IMR-90 (cell line): Measurements from ENCODE around the gene LARP7. TPM values are rescaled to one million over a fixed set of nuclear protein-coding genes. Genes with fewer than 3 reads are reported as not detected.

ENCODE experiments used
- ATAC-seq: fragments of 200-7000 bp; cut with Tn5 transposase; 2 replicates; pipeline ENCODE4 v1.9.1; 2020; ENCODE audit warnings: low read depth, mild to moderate bottlenecking, moderate library complexity
- BruUV-seq: library from RNA; stranded (reverse); fragments of 400-500 nt; replicated peaks from 2 replicates; lab custom pipeline; 2021; lab: Mats Ljungman, UMichigan
- CTCF ChIA-PET: fragments of 300-600 bp; formaldehyde crosslinking; extraction: SDS; loops from one replicate; lab custom pipeline; 2021; ENCODE audit warnings: antibody characterized with exemption; lab: Yijun Ruan, JAX
- POLR2A ChIA-PET: fragments of 300-600 bp; sonication (Branson Sonifier 250); formaldehyde crosslinking; loops from one replicate; lab custom pipeline; 2022; ENCODE audit warnings: antibody characterized with exemption; ENCODE audit not compliant: unreplicated experiment; lab: Charles Lee
- DNase-seq: peaks from one replicate; pipeline ENCODE4 v3.0.0; 2013
- H2AFZ ChIP-seq: replicated peaks from 2 replicates; pipeline ENCODE3; 2013; ENCODE audit warnings: low read length, mild to moderate bottlenecking; ENCODE audit not compliant: poor library complexity
- H2AK5ac ChIP-seq: 2 replicates; pipeline ENCODE4 v1.6.1; 2013; ENCODE audit warnings: low read depth, low read length, inconsistent platforms
- H2AK9ac ChIP-seq: replicated peaks from 2 replicates; pipeline ENCODE3; 2013; ENCODE audit warnings: mild to moderate bottlenecking, low read depth, low read length, moderate library complexity; ENCODE audit not compliant: poor library complexity
- H2BK120ac ChIP-seq: 2 replicates; pipeline ENCODE4 v1.6.1; 2013; ENCODE audit warnings: low read depth, low read length, inconsistent platforms
- H2BK15ac ChIP-seq: 3 replicates; pipeline ENCODE4 v1.6.1; 2013; ENCODE audit warnings: low read depth, low read length, inconsistent platforms
- H2BK20ac ChIP-seq: 2 replicates; pipeline ENCODE4 v1.6.1; 2013; ENCODE audit warnings: low read depth, mild to moderate bottlenecking, inconsistent platforms, low read length, moderate library complexity
- H2BK5ac ChIP-seq: 2 replicates; pipeline ENCODE4 v1.6.1; 2013; ENCODE audit warnings: mild to moderate bottlenecking, low read depth, low read length, inconsistent platforms; ENCODE audit not compliant: poor library complexity, severe bottlenecking
- H3K14ac ChIP-seq: replicated peaks from 2 replicates; pipeline ENCODE4 v1.6.1; 2013; ENCODE audit warnings: low read depth, low read length, inconsistent platforms
- H3K18ac ChIP-seq: 2 replicates; pipeline ENCODE4 v1.6.1; 2013; ENCODE audit warnings: low read depth, low read length, control low read depth
- H3K23ac ChIP-seq: 2 replicates; pipeline ENCODE4 v1.6.1; 2013; ENCODE audit warnings: low read depth, low read length, inconsistent platforms
- H3K27ac ChIP-seq: 2 replicates; pipeline ENCODE4 v1.5.1; 2013; ENCODE audit warnings: mild to moderate bottlenecking, control low read depth, low read length; ENCODE audit not compliant: insufficient read depth
- H3K27me3 ChIP-seq: 2 replicates; pipeline ENCODE4 v1.6.1; 2013; ENCODE audit warnings: low read length; ENCODE audit not compliant: control insufficient read depth, insufficient read depth
- H3K36me3 ChIP-seq: 2 replicates; pipeline ENCODE4 v1.6.1; 2013; ENCODE audit warnings: low read length, mixed read lengths; ENCODE audit not compliant: control insufficient read depth, insufficient read depth
- H3K4ac ChIP-seq: 2 replicates; pipeline ENCODE4 v1.6.1; 2013; ENCODE audit warnings: low read depth, low read length, inconsistent platforms
- H3K4me1 ChIP-seq: 2 replicates; pipeline ENCODE4 v1.6.1; 2013; ENCODE audit warnings: low read length, mixed read lengths; ENCODE audit not compliant: control insufficient read depth, insufficient read depth
- H3K4me2 ChIP-seq: 2 replicates; pipeline ENCODE4 v1.6.1; 2013; ENCODE audit warnings: low read depth, mild to moderate bottlenecking, control low read depth, low read length, moderate library complexity
- H3K4me3 ChIP-seq: 2 replicates; pipeline ENCODE4 v1.5.1; 2013; ENCODE audit warnings: low read depth, mild to moderate bottlenecking, control low read depth, low read length, moderate library complexity; ENCODE audit not compliant: insufficient read depth
- H3K56ac ChIP-seq: 2 replicates; pipeline ENCODE4 v1.6.1; 2013; ENCODE audit warnings: low read length, inconsistent platforms; ENCODE audit not compliant: insufficient read depth; ENCODE audit errors: extremely low read depth
- H3K79me1 ChIP-seq, 2 experiments: 2 replicates each; pipeline ENCODE4 v1.6.1; 2013; ENCODE audit warnings: low read length in 2 of 2, inconsistent platforms in 1 of 2, low read depth in 1 of 2
- H3K9ac ChIP-seq: 2 replicates; pipeline ENCODE4 v1.6.1; 2013; ENCODE audit warnings: low read depth, low read length, control low read depth
- H3K9me1 ChIP-seq: 2 replicates; pipeline ENCODE4 v1.6.1; 2013; ENCODE audit warnings: low read length, inconsistent platforms; ENCODE audit not compliant: insufficient read depth
- H3K9me3 ChIP-seq: 2 replicates; pipeline ENCODE4 v1.6.1; 2013; ENCODE audit warnings: low read length; ENCODE audit not compliant: control insufficient read depth, insufficient read depth
- H4K20me1 ChIP-seq: 2 replicates; pipeline ENCODE4 v1.6.1; 2013; ENCODE audit warnings: low read length, inconsistent platforms; ENCODE audit not compliant: insufficient read depth
- H4K5ac ChIP-seq: 2 replicates; pipeline ENCODE4 v1.6.1; 2013; ENCODE audit warnings: mild to moderate bottlenecking, low read depth, low read length, control low read depth
- H4K8ac ChIP-seq, 2 experiments: 2 replicates each; pipeline ENCODE4 v1.6.1; 2013; ENCODE audit warnings: low read depth in 2 of 2, low read length in 2 of 2, control low read depth in 1 of 2, inconsistent platforms in 1 of 2
- H4K91ac ChIP-seq: 2 replicates; pipeline ENCODE4 v1.6.1; 2013; ENCODE audit warnings: low read depth, low read length, inconsistent platforms; ENCODE audit not compliant: insufficient read depth
- BHLHE40 ChIP-seq: fragments of 150-350 bp; IDR thresholded peaks from 2 replicates; pipeline ENCODE4 v1.6.1; 2016; ENCODE audit warnings: mild to moderate bottlenecking, low read depth, low read length
- CEBPB ChIP-seq: IDR thresholded peaks from 2 replicates; pipeline ENCODE4 v1.6.1; 2012; ENCODE audit warnings: low read depth, low read length, improper control_type of control experiment
- CHD1 ChIP-seq: IDR thresholded peaks from 2 replicates; pipeline ENCODE4 v1.6.1; 2012; ENCODE audit warnings: low read depth, low read length, improper control_type of control experiment
- CTCF ChIP-seq: conservative IDR thresholded peaks from 2 replicates; pipeline ENCODE4 v1.5.1; 2012; ENCODE audit warnings: mild to moderate bottlenecking, low read depth, low read length, improper control_type of control experiment
- ELK1 ChIP-seq: fragments of 150-350 bp; IDR thresholded peaks from 2 replicates; pipeline ENCODE4 v1.6.1; 2016; ENCODE audit warnings: low read depth, mild to moderate bottlenecking, low read length, moderate library complexity, borderline replicate concordance
- FOS ChIP-seq: fragments of 150-350 bp; IDR thresholded peaks from 2 replicates; pipeline ENCODE4 v1.6.1; 2016; ENCODE audit warnings: low read depth, low read length
- MAFK ChIP-seq: IDR thresholded peaks from 2 replicates; pipeline ENCODE4 v1.6.1; 2012; ENCODE audit warnings: low read depth, low read length, improper control_type of control experiment
- MAZ ChIP-seq: IDR thresholded peaks from 2 replicates; pipeline ENCODE4 v1.6.1; 2012; ENCODE audit warnings: low read depth, mild to moderate bottlenecking, low read length, improper control_type of control experiment, moderate library complexity, borderline replicate concordance
- MXI1 ChIP-seq: IDR thresholded peaks from 2 replicates; pipeline ENCODE4 v1.6.1; 2012; ENCODE audit warnings: low read depth, mild to moderate bottlenecking, low read length, moderate library complexity, borderline replicate concordance
- NFE2L2 ChIP-seq: fragments of 150-350 bp; IDR thresholded peaks from 2 replicates; pipeline ENCODE4 v1.6.1; 2016; ENCODE audit warnings: low read depth, mild to moderate bottlenecking, low read length
- POLR2A ChIP-seq: IDR thresholded peaks from 2 replicates; pipeline ENCODE4 v1.6.1; 2012; ENCODE audit warnings: mild to moderate bottlenecking, low read depth, low read length
- RAD21 ChIP-seq: IDR thresholded peaks from 2 replicates; pipeline ENCODE4 v1.6.1; 2012; ENCODE audit warnings: low read length, improper control_type of control experiment
- RCOR1 ChIP-seq: IDR thresholded peaks from 2 replicates; pipeline ENCODE4 v1.6.1; 2012; ENCODE audit warnings: mild to moderate bottlenecking, low read length, improper control_type of control experiment; ENCODE audit not compliant: insufficient replicate concordance
- RFX5 ChIP-seq: IDR thresholded peaks from 2 replicates; pipeline ENCODE4 v1.8.0; 2012; ENCODE audit warnings: low read depth, mild to moderate bottlenecking, low read length, moderate library complexity
- SMC3 ChIP-seq: fragments of 150-350 bp; IDR thresholded peaks from 2 replicates; pipeline ENCODE4 v1.6.1; 2016; ENCODE audit warnings: low read depth, mild to moderate bottlenecking, antibody characterized with exemption, low read length, moderate library complexity
- USF2 ChIP-seq: fragments of 150-350 bp; IDR thresholded peaks from 2 replicates; pipeline ENCODE4 v1.6.1; 2017; ENCODE audit warnings: mild to moderate bottlenecking, antibody characterized with exemption, low read length, low read depth
- WGBS, 2 experiments: methylation state at CpG; one replicate each; pipeline versions ENCODE4 v1.1.5 to v1.1.7; 2013; ENCODE audit warnings: missing lambda C conversion rate in 2 of 2; ENCODE audit not compliant: insufficient read length in 1 of 2; ENCODE audit errors: extremely low coverage in 2 of 2; 5-methylcytosine and 5-hydroxymethylcytosine counted together
- dilution Hi-C: fragments of 300-500 bp; cut with HindIII; formaldehyde crosslinking; loops from one replicate; pipeline ENCODE4 v1.14.3; 2018; ENCODE audit warnings: low sequenced_read_pairs; ENCODE audit not compliant: unreplicated experiment
- in situ Hi-C: fragments of 300-500 bp; cut with MboI; formaldehyde crosslinking; loops from 3 replicates; pipeline ENCODE4 v1.14.3; 2019; ENCODE audit warnings: low sequenced_read_pairs, inconsistent platforms, mixed read lengths
- intact Hi-C: fragments of 100-400 bp; cut with micrococcal nuclease; formaldehyde crosslinking; loops from 2 replicates; pipeline ENCODE4 v1.10.0; 2022
- polyA plus RNA-seq, 3 experiments: library from polyadenylated mRNA; depleted of rRNA; stranded (reverse); fragments of >200 nt; gene quantifications; 2 replicates each; pipeline ENCODE4 v1.2.3, GENCODE V29; 2012; ENCODE audit warnings: low replicate concordance in 1 of 3
- total RNA-seq: library from RNA; depleted of rRNA; stranded (reverse); fragments of >200 nt; gene quantifications from 2 replicates; pipeline ENCODE4 v1.2.3, GENCODE V29; 2012

Gene LARP7
- total and polyA plus RNA-seq, 2 of the 4 experiments (the other 2 are of a cell fraction): 5.9 to 15.3 TPM

- Histone ChIP-seq H4K8ac (no peak overlapping the region), H3K79me1 (no peaks in the 10 kb centered on the region), H4K20me1 (no peaks in the 10 kb centered on the region), H3K4me3 (no peak overlapping the region), H2BK120ac (no peak overlapping the region), H3K36me3 (peaks cover 21% of the 10 kb centered on the region), H3K27ac (no peak overlapping the region), H3K4ac (no peak overlapping the region), H3K27me3 (no peaks in the 10 kb centered on the region), H3K4me2 (no peak overlapping the region), H3K4me1 (no peaks in the 10 kb centered on the region), H2AK5ac (no peak overlapping the region), H2BK15ac (no peak overlapping the region), H3K23ac (no peak overlapping the region), H2AFZ (no peak overlapping the region), H3K9me3 (no peaks in the 10 kb centered on the region), H3K9me1 (no peaks in the 10 kb centered on the region), H4K5ac (no peak overlapping the region), H4K91ac (no peak overlapping the region), H3K18ac (no peak overlapping the region), H2AK9ac (no peak overlapping the region), H2BK20ac (no peak overlapping the region), H2BK5ac (no peak overlapping the region), H3K9ac (no peak overlapping the region), H3K56ac (no peak overlapping the region), H3K14ac (no peak overlapping the region)
- ATAC-seq (no peak), DNase-seq (no peak)
- TF ChIP-seq MAZ (no peak), FOS (no peak), MXI1 (no peak), RFX5 (no peak), RCOR1 (no peak), RAD21 (no peak), NFE2L2 (no peak), SMC3 (no peak), BHLHE40 (no peak), MAFK (no peak), CEBPB (no peak), POLR2A (no peak), CTCF (no peak), ELK1 (no peak), USF2 (no peak), CHD1 (no peak)
- POLR2A ChIA-PET: no interaction called here
- no TSS peak for BruUV-seq
- intact Hi-C loops (no loop called here), in situ Hi-C loops (no loop called here), dilution Hi-C loops (no loop called here)
- WGBS, 2 experiments: no CpG with 5 or more reads among the region's 5 CpGs
- CTCF ChIA-PET: no interaction called here
These were observed 18.3 kb downstream of the LARP7 start for GRCh38 chr4:112655270-112655669.
